Measurements from ENCODE around the gene PPM1B. TPM values are rescaled to one million over a fixed set of nuclear protein-coding genes. Genes with fewer than 3 reads are reported as not detected.
A peak's percentile ranks its signal among the peaks of the same experiment; 100 is the strongest.
"Not testable (repeated sequence)": the region's sequence is repeated elsewhere in the genome, so short reads cannot be mapped to it uniquely, and the experiment has no call there.

Gene PPM1B
- total RNA-seq, 1 donor from 2014 or later, result 23.3 TPM

DNA sequence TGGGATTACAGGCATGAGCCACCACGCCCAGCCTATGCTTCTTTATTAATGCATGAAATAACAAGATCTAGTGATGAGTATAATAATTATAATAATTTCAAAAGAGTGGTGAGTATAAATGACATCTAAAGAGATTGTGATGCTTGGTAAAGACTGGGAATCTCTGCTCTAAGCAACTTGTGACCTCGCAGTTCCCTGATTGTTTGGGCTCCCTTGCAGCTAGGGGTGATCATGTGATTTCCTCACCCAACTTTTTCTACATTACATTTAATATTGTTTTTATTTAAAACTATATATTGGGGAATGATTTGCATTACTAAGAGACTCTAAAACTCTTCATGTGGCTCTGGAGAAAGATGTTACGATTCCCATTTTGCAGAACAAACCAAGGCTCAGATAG, 4.1 kb upstream of the PPM1B start:
- DNase-seq, result no peak

DNA sequence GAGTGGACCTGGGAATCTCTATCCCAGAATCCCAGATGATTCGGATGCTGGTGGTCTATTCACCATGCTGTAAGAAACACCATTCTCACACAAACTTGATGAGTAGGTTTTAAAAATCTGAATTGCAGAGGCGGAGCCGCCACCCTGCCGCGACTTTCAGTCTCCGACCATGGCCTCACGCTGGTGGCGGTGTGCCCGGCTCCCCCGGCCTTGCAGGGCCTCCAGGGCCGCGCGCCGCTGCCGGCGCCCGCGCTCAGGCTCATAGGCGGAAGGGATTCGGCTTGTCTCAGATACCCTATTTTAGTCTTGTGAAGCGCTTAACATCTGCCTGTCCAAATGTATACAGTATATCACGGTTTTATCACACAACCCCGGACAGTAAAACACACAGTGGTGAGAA, 2.6 kb upstream of the PPM1B start:
- no peak for DNase-seq

DNA sequence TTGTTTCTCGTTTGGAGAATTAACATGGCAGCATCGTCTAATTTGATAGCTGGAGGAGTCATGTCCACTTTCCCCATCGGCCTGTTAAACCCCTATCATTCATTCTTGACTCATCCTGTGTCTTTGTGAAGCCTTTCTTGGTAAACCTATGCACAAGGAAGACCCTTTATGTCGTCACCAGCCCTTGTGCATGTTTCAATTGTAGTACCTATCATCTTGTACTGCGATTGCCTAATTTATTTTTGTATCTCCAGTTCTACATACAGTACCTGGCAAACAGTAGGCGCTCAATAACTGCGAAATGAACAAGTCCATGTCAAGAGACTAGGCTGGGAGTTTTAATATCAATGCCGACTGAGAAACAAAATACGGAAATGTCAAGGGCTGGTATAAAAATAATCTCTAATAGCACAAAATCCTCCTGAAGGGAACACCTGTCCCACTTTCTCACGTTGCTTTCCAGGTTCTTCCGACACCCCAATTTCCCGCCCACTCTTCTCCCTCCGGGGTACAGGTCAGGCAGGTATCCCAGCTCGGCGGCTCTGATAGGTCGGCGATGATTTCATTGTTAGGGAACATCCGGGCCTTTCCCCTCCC, 1.3 kb upstream of the PPM1B start:
- DNase-seq, result no peak

DNA sequence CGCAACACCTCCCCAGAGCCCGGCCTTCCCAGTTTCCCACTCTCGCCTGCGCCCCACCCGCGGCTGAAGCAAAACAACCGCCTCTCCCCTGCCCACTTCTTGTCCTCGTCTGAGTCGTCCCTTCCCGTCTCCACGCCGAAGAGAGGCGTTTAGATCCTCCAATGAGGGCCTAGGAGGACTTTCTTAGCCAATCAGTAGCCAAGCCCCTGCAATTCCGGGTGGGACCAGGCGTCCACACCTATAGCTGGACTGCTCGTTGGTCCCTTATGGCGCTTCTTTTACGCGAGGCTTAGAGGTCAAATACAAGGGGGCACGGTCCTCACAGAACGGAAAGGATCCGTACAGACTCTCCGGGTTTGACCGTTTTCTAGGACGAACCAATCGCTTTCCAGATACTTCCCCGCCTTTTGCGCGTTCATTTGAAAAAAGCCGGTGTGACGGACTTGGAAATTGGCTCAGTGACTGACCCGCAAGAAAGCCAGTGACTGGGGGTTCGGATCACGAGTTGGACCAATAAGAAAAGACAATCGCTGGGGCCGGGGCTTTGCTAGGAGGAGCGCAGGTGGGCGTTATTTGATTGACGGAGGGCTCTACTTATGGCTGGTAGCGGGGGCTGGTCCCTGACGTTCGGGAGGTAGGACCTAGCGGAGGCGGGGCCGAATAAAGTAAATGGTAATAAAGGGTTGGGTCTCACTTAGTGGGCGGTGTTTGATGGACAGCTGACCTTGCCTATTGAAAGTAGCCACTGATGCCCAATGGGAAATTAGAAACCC, 581 bp upstream of the PPM1B start:
- peak; percentile 100 for DNase-seq

DNA sequence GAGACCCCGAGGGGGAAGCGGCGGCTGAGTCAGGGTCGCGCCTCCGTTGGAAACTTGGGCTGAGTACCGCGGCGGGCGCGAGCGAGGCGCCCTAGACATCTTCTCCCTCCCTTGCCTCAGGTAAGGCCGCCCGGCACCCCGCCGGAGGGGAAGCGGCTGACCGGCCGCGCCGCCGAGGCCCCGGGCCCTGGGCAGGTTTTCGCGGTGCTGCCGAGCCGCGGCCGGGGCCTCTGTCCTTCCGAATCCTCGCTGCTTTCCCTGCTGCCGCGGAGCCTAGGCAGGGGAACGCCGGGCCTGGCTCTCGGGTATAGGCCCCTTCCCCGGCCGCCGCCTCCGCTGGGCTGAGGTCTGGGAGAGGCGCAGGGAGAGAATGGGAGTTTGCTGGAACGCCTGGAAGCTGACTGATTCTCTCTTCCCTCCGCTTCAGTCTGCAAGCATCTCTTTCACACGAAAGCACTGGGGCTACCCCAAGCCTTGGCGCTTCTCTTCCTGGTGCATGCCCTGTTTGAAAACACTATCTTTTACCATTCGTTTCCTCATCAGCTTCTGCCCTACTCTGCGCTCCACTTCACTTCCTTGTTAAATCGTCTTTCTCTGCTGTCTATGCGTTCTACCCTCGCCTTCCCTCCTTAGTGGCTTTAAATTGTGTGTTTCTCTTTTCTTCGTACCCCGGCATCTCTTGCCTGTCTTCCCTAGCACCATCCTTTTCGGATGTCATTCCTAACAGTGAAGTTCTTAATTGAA, 652 bp downstream of the PPM1B start:
- DNase-seq, result peak; percentile 62

DNA sequence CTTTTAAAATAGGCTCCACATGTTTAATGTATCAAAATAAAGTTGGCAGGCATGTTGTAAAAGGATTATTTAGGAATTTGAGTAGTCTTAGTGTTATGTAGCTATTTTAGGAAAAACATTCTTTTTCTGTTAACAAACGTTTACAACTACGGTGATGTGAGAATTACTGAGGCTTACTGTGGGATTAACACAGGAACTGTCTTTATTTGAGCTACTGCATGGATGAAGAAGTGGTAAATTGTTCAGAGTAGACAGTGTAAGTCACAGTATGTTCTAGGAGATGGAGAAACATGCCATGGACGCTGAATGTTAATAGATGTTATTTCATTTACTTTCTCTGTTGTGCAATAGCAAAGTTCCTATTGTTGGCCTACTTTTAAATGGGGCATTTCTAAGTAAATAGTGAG, 1.6 kb downstream of the PPM1B start:
- DNase-seq, result peak; percentile 24

DNA sequence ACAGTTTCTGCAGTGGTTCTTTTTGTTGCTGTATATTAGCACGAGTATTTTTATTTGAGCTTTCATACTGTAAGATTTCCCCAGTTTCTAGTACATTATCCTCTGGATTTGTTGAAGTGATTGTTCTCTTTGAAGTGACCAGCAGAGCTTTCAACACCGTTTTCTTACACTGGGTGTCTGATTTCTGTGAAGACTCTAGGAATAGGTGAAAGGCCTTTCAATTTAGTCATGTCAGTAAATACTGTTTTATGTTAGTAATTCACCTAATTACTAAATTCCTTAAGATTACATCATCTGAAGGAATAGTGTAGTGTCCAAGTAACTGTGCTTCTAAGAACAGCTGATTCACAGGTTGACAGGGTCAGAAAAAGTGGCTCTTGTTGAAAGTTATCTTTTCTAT, 2.3 kb downstream of the PPM1B start:
- peak; percentile 31 for DNase-seq

DNA sequence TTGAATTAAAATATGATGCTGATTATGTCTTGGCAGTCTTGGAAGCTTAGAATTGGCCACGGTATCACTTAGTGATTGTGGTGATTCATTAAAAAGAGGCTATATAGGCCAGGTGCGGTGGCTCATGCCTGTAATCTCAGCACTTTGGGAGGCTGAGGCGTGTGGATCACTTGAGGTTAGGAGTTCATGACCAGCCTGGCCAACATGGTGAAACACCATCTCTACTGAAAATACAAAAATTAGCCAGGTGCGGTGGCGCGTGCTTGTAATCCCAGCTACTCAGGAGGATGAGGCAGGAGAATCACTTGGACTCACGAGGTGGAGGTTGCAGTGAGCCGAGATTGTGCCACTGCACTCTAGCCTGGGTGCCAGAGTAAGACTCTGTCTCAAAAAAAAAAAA, 2.8 kb downstream of the PPM1B start:
- DNase-seq, result not testable (repeated sequence)

DNA sequence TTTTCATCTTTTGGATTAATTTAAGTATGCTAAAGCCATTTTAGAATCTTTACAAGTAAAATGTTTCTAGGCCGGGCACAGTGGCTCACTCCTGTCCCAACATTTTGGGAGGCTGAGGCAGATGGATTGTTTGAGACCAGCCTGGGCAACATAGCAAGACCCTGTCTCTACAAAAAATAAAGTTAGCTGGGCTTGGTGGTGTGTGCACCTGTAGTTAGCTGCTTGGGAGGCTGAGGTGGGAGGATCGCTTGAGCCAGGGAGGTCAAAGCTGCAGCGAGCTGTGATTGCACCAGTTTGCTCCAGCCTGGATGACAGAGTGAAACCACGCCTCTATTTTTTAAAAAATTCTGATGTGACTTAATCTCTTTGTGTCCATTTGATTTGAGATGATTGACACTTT, 3.9 kb downstream of the PPM1B start:
- no peak for DNase-seq

DNA sequence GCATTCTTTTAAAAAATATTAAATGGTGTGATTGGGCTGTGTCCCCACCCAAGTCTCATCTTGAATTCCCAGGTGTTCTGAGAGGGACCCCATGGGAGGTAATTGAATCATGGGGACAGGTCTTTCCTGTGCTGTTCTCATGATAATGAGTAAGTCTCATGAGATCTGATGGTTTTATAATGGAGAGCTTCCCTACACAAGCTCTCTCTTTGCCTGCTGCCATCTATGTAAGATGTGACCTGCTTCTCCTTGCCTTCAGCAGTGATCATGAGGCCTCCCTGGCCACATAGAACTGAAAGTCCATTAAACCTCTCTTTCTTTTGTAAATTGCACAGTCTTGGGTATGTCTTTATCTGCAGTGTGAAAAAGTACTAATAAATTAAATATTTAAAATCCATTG, 10.3 kb downstream of the PPM1B start:
- no peak for DNase-seq

DNA sequence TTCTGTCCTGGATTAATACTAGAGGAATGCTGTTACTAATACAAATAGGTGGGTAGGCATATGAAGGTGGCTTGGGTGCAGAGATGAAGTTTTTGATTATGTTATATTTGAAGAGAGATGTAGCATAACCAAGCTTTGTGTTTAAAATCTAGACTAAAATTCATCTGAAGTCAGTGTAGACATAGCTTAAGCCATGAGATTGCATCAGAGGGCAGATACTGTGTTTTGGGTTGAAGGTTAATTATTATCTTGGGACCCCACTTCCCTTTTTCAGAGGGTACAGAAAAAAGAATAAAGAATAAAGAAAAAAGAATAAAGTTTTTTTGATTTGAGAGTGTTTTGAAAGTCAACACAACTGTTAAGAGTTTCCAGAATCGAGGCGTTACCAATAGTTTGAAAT, 13.0 kb downstream of the PPM1B start:
- no peak for DNase-seq

DNA sequence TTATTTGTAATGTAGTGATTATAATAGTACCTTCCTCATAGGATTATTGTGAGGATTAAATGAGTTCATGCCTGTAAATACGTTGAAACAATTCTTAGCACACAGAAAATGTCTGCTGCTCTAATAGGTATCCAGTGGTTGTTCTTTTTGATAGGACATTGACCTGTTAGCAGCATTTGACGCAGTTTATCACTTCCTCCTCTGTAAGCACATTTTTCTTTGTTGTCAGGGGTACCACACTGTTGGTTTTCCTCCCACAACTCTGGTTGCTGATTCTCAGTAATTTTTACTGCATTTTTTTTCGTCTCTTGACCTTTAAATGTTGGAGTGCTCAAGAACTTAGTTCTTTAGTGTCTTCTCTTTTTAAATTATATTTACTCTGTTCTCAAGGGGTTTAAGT, 15.4 kb downstream of the PPM1B start:
- DNase-seq, result no peak

DNA sequence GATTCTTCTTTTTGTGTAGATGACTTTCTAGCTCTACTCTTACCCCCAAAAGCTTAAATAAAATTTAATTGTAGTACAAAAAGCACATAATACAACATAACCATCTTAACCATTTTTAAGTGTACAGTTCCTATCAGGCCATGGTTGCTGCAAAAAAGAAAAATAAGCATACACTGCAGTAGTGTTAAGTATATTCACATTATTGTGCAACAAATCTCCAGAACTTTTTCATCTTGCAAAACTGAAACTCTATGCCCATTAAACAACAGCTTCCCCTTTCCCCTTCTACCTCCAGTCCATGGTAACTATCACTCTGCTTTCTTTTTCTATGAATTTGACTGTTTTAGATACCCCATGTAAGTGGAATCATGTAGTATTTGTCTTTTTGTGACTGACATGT, 18.1 kb downstream of the PPM1B start:
- DNase-seq, result no peak

DNA sequence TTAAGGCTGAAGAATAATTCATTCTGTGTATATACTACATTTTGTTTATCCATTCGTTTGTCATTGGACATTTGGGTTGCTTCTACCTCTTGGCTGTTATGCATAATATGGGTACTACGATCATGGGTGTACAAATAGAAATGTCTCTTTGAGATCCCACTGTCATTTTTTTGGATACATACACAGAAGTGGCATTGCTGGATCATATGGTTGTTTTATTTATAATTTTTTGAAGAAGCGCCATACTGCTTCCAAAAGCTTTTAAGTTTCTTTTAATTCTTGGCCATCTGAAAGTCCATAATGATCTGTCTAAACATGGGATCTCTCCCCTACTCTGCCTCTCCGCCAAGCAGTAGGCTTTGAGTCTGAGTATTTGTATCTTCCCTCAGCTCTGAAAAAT, 18.6 kb downstream of the PPM1B start:
- DNase-seq, result no peak

DNA sequence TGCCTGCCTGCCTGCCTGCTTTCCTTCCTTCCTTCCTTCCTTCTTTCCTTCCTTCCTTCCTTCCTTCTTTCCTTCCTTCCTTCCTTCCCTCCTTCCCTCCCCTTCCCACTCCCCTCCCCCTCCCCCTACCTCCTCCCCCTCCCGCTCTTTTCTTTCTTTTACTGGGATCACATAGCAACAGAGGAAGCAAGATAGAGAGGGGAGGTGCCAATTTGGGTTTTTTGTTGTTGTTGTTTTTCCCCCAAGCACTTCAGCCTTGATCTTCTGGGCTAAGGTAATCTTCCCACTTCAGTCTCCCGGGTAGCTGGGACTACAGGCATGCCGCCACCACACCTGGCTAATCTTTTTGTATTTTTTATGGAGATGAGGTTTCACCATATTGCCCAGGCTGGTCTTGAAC, 20.0 kb downstream of the PPM1B start:
- DNase-seq, result no peak

DNA sequence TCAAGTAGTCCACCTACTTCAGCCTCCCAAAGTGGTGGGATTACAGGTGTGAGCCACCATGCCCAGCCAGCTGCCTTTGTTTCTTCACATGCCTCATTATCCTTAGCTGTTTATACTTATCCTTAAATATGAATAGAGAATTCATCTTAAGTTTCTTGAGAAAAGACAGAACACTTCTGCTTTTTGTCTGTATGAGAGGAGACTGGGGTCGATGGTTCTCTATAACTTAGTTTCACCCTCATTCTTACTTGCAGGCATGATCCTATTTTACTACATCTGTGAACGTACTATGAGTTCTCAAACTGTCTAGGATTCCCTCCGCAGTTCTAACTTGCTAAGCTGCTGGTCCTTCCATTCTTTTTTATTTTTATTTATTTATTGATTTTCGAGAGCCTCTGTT, 20.4 kb downstream of the PPM1B start:
- DNase-seq, result no peak

DNA sequence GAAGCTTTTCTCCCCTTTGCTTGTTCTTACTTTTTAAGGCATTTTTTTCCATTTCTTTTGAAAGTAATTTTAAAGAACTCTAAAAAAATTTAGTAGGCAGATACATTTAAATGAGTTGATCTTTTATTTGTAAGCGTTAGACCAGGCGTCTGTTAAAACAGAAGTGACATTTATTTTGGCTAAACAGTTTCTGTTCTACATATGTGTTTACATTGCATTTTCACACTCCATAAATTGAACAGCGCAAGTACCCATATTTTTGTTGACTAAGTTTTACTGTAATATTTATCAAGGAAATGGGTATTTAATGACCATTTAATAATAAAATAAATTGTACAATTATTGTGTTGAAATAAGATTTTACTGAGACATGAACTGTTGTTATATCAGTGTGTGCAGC, 21.9 kb downstream of the PPM1B start:
- no peak for DNase-seq

DNA sequence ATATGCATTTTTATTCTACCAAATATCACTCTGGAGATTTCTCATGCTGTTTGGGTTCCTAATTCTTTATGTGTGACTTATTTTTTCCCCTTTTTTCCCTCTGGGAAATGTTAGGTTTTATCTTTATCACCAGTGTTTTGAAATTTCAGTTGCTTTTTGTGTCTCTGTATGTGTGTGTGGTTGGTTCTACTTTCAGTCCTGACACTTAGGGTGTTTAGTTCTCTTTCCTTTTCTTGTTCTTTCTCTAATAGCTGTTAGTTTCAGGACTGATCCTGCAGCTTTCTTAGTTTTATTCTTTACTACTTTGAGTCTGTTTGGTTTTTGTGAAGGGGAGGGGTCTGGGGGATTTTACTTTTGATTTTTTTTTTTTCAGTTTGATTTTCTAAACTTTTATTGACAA, 23.1 kb downstream of the PPM1B start:
- no peak for DNase-seq

DNA sequence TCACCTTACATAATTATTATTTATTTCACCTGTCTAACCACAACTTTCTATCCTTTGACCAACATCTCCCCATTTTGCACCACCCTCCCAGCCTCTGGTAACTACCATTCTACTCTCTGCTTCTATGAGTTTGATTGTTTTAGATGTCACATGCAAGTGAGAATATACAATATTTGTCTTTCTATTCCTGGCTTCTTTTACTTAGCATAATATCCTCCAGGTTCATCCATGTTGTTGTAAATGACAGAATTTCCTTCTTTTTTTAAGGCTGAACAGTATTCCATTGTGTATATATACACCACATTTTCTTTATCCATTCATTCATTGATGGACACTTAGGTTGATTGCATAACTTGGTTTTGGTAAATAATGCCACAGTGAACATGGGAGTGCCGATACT, 24.0 kb downstream of the PPM1B start:
- no peak for DNase-seq

DNA sequence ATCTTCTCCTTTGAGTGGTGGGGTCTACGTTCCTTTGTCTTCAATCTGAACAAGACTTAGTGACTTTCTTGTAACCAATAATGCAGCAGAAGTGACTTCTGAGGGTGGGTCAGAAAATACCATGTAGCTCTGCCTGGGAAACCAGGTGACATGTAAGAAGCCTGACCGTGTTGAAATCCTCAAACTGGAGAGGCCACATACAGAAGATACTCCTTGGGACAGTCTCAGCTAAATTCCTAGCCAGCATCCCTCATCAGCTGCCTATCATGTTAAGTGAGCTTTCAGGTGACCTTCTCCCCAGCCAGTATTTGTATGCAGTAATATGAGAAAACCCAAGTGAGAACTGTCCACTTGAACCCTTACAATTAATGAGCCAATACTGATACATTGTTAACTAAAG, 27.0 kb downstream of the PPM1B start:
- DNase-seq, result no peak

DNA sequence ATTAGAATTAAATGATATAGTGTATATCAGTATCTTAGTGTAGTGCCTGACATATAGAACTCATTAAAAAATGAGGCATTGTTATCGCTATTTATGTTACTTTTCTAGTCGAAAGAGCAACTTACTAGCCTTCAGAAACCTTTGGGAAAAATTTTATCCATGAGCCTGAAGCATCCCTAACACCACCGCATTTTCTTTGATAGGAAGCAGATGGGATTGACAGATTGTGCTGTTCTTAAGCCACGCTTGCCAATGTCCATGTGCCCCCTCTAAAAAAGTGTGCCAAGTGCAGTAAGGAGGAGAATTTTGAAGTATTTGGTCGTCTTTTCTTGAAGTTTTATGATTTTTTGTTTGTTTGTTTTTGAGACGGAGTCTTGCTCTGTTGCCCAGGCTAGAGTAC, 29.1 kb downstream of the PPM1B start:
- DNase-seq, result no peak

DNA sequence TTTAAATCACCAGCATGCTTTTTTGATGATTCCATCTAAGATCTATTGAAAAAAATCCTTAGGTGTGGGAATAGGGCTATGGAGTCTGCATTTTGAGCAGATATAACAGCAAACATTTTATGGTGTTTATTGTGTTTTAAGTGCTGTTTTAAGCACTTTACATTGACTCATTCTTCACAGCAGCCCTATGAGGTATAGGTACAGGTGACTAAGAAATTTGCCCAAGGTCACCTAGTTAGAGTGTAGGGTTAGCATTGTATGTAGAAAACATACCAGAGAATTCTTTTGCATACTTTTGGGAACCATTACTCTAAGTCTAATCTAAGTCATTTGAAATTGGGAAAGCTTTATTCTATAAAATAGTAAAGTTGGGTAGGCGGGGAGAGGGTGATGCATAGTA, 31.3 kb downstream of the PPM1B start:
- DNase-seq, result no peak

DNA sequence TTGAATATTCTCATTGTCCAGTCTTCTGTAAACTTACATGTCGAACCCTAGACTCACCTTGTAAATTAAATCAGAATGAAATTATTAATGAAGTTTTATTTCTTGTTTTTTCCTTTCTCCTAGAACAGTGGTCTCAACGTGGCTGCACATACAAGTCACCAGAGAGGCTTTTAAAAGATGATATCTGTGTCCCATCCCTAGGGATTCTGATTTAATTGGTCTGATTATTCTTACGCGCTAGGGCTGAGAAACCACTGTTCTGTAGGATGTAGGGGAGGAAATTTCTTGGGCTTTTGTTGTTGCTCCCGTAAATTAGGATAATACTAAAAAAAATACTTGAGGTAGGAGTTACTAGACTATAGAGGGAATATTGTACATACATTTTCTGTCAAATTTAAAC, 32.1 kb downstream of the PPM1B start:
- DNase-seq, result no peak

DNA sequence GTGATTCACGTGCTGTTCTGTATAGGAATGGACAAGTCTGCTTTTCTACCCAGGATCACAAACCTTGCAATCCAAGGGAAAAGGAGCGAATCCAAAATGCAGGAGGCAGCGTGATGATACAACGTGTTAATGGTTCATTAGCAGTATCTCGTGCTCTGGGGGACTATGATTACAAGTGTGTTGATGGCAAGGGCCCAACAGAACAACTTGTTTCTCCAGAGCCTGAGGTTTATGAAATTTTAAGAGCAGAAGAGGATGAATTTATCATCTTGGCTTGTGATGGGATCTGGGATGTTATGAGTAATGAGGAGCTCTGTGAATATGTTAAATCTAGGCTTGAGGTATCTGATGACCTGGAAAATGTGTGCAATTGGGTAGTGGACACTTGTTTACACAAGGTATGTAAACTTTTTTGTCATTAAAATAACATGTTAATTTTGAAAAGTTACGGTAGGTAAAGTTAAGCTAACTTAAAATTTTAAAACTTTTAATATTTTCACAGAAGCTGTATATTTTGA, 33.0 kb downstream of the PPM1B start:
- no peak for DNase-seq

Measured in dermis blood vessel endothelial cell (primary cell).